Endothelial cell of umbilical vein (primary cell): ENCODE data around the gene DUSP16. TPM values are rescaled to one million over a fixed set of nuclear protein-coding genes. Genes with fewer than 3 reads are reported as not detected.

Experiments used
- BruUV-seq: library from RNA; stranded (reverse); fragments of 400-500 nt; replicated peaks from 2 replicates; lab custom pipeline; 2021; lab: Mats Ljungman, UMichigan
- CTCF ChIA-PET: fragments of 300-600, 350-600 bp; sonication (Branson Sonifier 250); formaldehyde crosslinking; loops from one replicate; lab custom pipeline; 2021; ENCODE audit warnings: antibody characterized with exemption, inconsistent platforms; lab: Charles Lee
- POLR2A ChIA-PET: fragments of 300-600, 350-600 bp; sonication (Branson Sonifier 250); formaldehyde crosslinking; loops from one replicate; lab custom pipeline; 2021; ENCODE audit warnings: antibody characterized with exemption, inconsistent platforms; lab: Charles Lee
- DNase-seq: peaks from one replicate; pipeline ENCODE4 v3.0.0-alpha.2; 2011; ENCODE audit warnings: low read depth, low spot score
- FAIRE-seq: peaks from 2 replicates; lab custom pipeline; 2011; peaks lifted over from hg19 to GRCh38; lab: Jason Lieb, UNC
- H2AFZ ChIP-seq: 2 replicates; pipeline ENCODE4 v1.6.0; 2012; ENCODE audit warnings: low read depth, low read length, control low read depth, inconsistent platforms
- H3K27ac ChIP-seq: 2 replicates; pipeline ENCODE4 v1.5.1; 2011; ENCODE audit warnings: low read depth, mild to moderate bottlenecking, control low read depth, low read length, moderate library complexity; ENCODE audit not compliant: insufficient read depth
- H3K27me3 ChIP-seq, 2 experiments: 2 replicates each; pipeline versions ENCODE4 v1.6.0 to v1.6.1; 2011; ENCODE audit warnings: low read length in 2 of 2, mixed read lengths in 1 of 2; ENCODE audit not compliant: control insufficient read depth in 2 of 2, insufficient read depth in 2 of 2
- H3K36me3 ChIP-seq, 2 experiments: 2 replicates in 1 of 2; 3 replicates in 1 of 2; pipeline ENCODE4 v1.5.1; 2011; ENCODE audit warnings: low read length in 2 of 2, mild to moderate bottlenecking in 1 of 2, moderate library complexity in 1 of 2; ENCODE audit not compliant: control insufficient read depth in 2 of 2, insufficient read depth in 2 of 2; ENCODE audit errors: extremely low read depth in 1 of 2
- H3K4me1 ChIP-seq: 3 replicates; pipeline ENCODE4 v1.5.1; 2011; ENCODE audit warnings: mild to moderate bottlenecking, low read length; ENCODE audit not compliant: control insufficient read depth, insufficient read depth; ENCODE audit errors: extremely low read depth
- H3K4me2 ChIP-seq: 2 replicates; pipeline ENCODE4 v1.6.1; 2011; ENCODE audit warnings: low read length, control low read depth, mixed read lengths; ENCODE audit not compliant: insufficient read depth
- H3K4me3 ChIP-seq, 3 experiments: fragments of 200-600 bp in 1 of 3; sonication (generic), shearing (Covaris generic) in 1 of 3; replicated peaks in 1 of 3; 2 replicates each; pipeline ENCODE4 v1.5.1; 2011 to 2016; ENCODE audit warnings: control low read depth in 3 of 3, low read length in 3 of 3, mild to moderate bottlenecking in 2 of 3, inconsistent platforms in 1 of 3, low read depth in 1 of 3, moderate library complexity in 1 of 3; ENCODE audit not compliant: insufficient read depth in 1 of 3
- H3K79me2 ChIP-seq: 2 replicates; pipeline ENCODE4 v1.6.0; 2012; ENCODE audit warnings: low read length, inconsistent platforms; ENCODE audit not compliant: control insufficient read depth, insufficient read depth
- H3K9ac ChIP-seq: replicated peaks from 2 replicates; pipeline ENCODE3; 2011; ENCODE audit warnings: low read length, control low read depth; ENCODE audit not compliant: insufficient read depth; ENCODE audit errors: extremely low read depth
- H3K9me1 ChIP-seq: replicated peaks from 3 replicates; pipeline ENCODE4 v1.6.0; 2011; ENCODE audit warnings: mild to moderate bottlenecking, low read length; ENCODE audit not compliant: control insufficient read depth, insufficient read depth; ENCODE audit errors: extremely low read depth
- H3K9me3 ChIP-seq: replicated peaks from 2 replicates; pipeline ENCODE4 v1.5.1; 2012; ENCODE audit warnings: low read length, inconsistent platforms; ENCODE audit not compliant: control insufficient read depth, insufficient read depth
- H4K20me1 ChIP-seq: replicated peaks from 2 replicates; pipeline ENCODE3; 2011; ENCODE audit warnings: mild to moderate bottlenecking, low read length; ENCODE audit not compliant: control insufficient read depth, insufficient read depth; ENCODE audit errors: extremely low read depth
- CTCF ChIP-seq, 2 donors: IDR thresholded peaks; 1 replicate in 1 of 2; 2 replicates in 1 of 2; pipeline ENCODE4 v1.5.1; 2011; ENCODE audit warnings: low read length in 2 of 2, mild to moderate bottlenecking in 2 of 2, moderate library complexity in 2 of 2, control low read depth in 1 of 2, inconsistent platforms in 1 of 2, low read depth in 1 of 2; ENCODE audit not compliant: insufficient read depth in 1 of 2; ENCODE audit errors: extremely low read depth in 1 of 2
- EZH2 ChIP-seq: IDR thresholded peaks from 2 replicates; pipeline ENCODE4 v1.6.1; 2012; ENCODE audit warnings: borderline replicate concordance, low read depth, mild to moderate bottlenecking, moderate library complexity, low read length, inconsistent platforms; ENCODE audit not compliant: severe bottlenecking
- FOS ChIP-seq: IDR thresholded peaks from 2 replicates; pipeline ENCODE4 v1.6.1; 2011; ENCODE audit warnings: mild to moderate bottlenecking, low read length, moderate library complexity, borderline replicate concordance; ENCODE audit not compliant: insufficient read depth
- GATA2 ChIP-seq: IDR thresholded peaks from 2 replicates; pipeline ENCODE4 v1.7.0; 2011; ENCODE audit warnings: low read depth, mild to moderate bottlenecking, moderate library complexity, mixed read lengths, low read length; ENCODE audit not compliant: insufficient read length, insufficient read depth
- JUN ChIP-seq: IDR thresholded peaks from 2 replicates; pipeline ENCODE4 v1.6.1; 2011; ENCODE audit warnings: borderline replicate concordance, low read depth; ENCODE audit not compliant: insufficient read length, insufficient read depth
- MAX ChIP-seq: IDR thresholded peaks from 2 replicates; pipeline ENCODE4 v1.6.1; 2011; ENCODE audit not compliant: insufficient read depth, insufficient read length
- MYC ChIP-seq: IDR thresholded peaks from one replicate; pipeline ENCODE4 v1.6.1; 2011; ENCODE audit warnings: mild to moderate bottlenecking, low read depth, low read length
- POLR2A ChIP-seq: IDR thresholded peaks from 2 replicates; pipeline ENCODE4 v1.6.1; 2012; ENCODE audit warnings: low read depth, mild to moderate bottlenecking, control low read depth, low read length
- POLR2AphosphoS5 ChIP-seq: IDR thresholded peaks from 2 replicates; pipeline ENCODE4 v1.6.1; 2012; ENCODE audit warnings: low read depth, mild to moderate bottlenecking, control low read depth, low read length, moderate library complexity; ENCODE audit not compliant: insufficient read depth
- dilution Hi-C: fragments of 300-500 bp; cut with MboI; formaldehyde crosslinking; loops from one replicate; pipeline ENCODE4 v1.15.0; 2019; ENCODE audit warnings: low sequenced_read_pairs; ENCODE audit not compliant: extremely low pct_ligation_motif_present
- intact Hi-C: fragments of 100-400 bp; cut with micrococcal nuclease; formaldehyde crosslinking; loops from one replicate; pipeline ENCODE4 v1.10.0; 2022
- polyA plus RNA-seq, 4 experiments: library from polyadenylated mRNA; depleted of rRNA in 3 of 4; stranded (reverse) in 3 of 4; unstranded in 1 of 4; fragments of >200 nt; gene quantifications; 2 replicates each; pipeline versions ENCODE4 v1.2.1 to v1.2.3, GENCODE V29; 2011 to 2012; ENCODE audit warnings: missing spikeins in 1 of 4
- total RNA-seq: library from RNA; stranded (reverse); gene quantifications from 2 replicates; pipeline ENCODE4 v1.2.3, GENCODE V29; 2021

Gene DUSP16
- total and polyA plus RNA-seq, 2 donors (not counting 3 experiments of a cell fraction or from before 2014, with no cell fraction given): 7.4 to 19.5 TPM

DNA sequence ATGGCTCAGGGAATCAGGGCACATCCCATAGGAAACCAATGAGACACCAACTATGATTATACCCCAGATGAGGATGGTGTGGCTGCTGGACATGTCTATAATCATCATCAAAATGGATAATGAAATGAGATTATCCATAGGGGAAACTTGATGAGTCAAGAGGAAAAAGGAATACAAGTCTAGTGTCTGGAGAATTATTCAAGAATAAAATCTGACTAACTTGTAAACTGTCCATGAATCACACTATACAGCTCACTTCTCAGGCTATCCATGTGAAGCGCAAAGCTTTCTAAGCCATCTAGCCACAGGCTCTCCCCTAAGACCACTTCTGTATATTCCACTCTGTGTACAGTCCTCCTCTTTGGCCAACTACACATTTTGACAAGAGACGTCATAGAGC, 52.5 kb downstream of the DUSP16 start:
- intact Hi-C loops (no loop called here), dilution Hi-C loops (no loop called here)
- peaks cover 8% of the 10 kb centered on the region for H3K79me2 ChIP-seq
- H3K4me3 ChIP-seq: no peak overlapping the region
- no peaks in the 10 kb centered on the region for H3K36me3 ChIP-seq
- no peak overlapping the region for H3K4me2 ChIP-seq
- peaks cover 16% of the 10 kb centered on the region for H3K4me1 ChIP-seq
- H3K9me1 ChIP-seq: no peaks in the 10 kb centered on the region
- ChIA-PET POLR2A (no interaction called here), CTCF (interaction anchor here (0.9 to 1.3 kb wide), 3 partner anchors 10 to 61 kb away, joined by 3 read pairs; no protein-coding TSS in a partner anchor)
- H3K9me3 ChIP-seq: no peaks in the 10 kb centered on the region
- BruUV-seq: no TSS peak
- no peak overlapping the region for H3K9ac ChIP-seq
- DNase-seq: no peak
- TF ChIP-seq FOS (peak; percentile 76), POLR2A (no peak)
- no peaks in the 10 kb centered on the region for H3K27me3 ChIP-seq
- no peak overlapping the region for H3K27ac ChIP-seq
- H4K20me1 ChIP-seq: no peaks in the 10 kb centered on the region
- no peak overlapping the region for H2AFZ ChIP-seq
- FAIRE-seq: no peak

- intact Hi-C loops: no loop called here
- Histone ChIP-seq H3K4me1 (peaks cover 16% of the 10 kb centered on the region), H3K9ac (no peak overlapping the region), H3K27me3 (no peaks in the 10 kb centered on the region), H3K9me3 (no peaks in the 10 kb centered on the region), H3K4me3 (no peak overlapping the region), H3K79me2 (peaks cover 11% of the 10 kb centered on the region), H3K4me2 (no peak overlapping the region), H4K20me1 (no peaks in the 10 kb centered on the region), H3K36me3 (no peaks in the 10 kb centered on the region), H3K9me1 (no peaks in the 10 kb centered on the region), H3K27ac (no peak overlapping the region), H2AFZ (no peak overlapping the region)
- FAIRE-seq (no peak), DNase-seq (no peak)
- POLR2A ChIA-PET: no interaction called here
- dilution Hi-C loops: no loop called here
- no TSS peak for BruUV-seq
- CTCF ChIA-PET: no interaction called here
- TF ChIP-seq POLR2AphosphoS5: no peak
- TF ChIP-seq GATA2: no peak
- no peak for TF ChIP-seq CTCF (IDR thresholded peaks at IDR 0.05; ENCODE audit: extremely low read depth in 1 of 2, insufficient read depth in 1 of 2, low read depth in 1 of 2, low read length in 2 of 2)
- TF ChIP-seq MAX: no peak
- TF ChIP-seq FOS: no peak
- TF ChIP-seq POLR2A: no peak
- TF ChIP-seq JUN: no peak
- TF ChIP-seq EZH2: no peak
- no peak for TF ChIP-seq MYC
These were observed 54.1 kb downstream of the DUSP16 start for GRCh38 chr12:12508612-12509011.
